Astrocyte (in vitro differentiated cells and primary cell): ENCODE measurements around the gene UBR3. TPM values are rescaled to one million over a fixed set of nuclear protein-coding genes. Genes with fewer than 3 reads are reported as not detected.
"Not testable (repeated sequence)": the region's sequence is repeated elsewhere in the genome, so short reads cannot be mapped to it uniquely, and the experiment has no call there.

Experiments
- DNase-seq: peaks from one replicate; pipeline ENCODE4 v3.0.0-alpha.2; 2010; ENCODE audit warnings: low read depth
- FAIRE-seq: peaks from 2 replicates; lab custom pipeline; 2011; peaks lifted over from hg19 to GRCh38; lab: Jason Lieb, UNC
- H2AFZ ChIP-seq: 2 replicates; pipeline ENCODE4 v1.6.0; 2012; ENCODE audit warnings: low read depth, low read length, inconsistent platforms
- H3K27ac ChIP-seq: 2 replicates; pipeline ENCODE4 v1.5.1; 2011; ENCODE audit warnings: low read depth, low read length, inconsistent platforms
- H3K27me3 ChIP-seq: 2 replicates; pipeline ENCODE4 v1.6.0; 2011; ENCODE audit warnings: low read length, inconsistent platforms; ENCODE audit not compliant: insufficient read depth
- H3K36me3 ChIP-seq: 2 replicates; pipeline ENCODE4 v1.5.1; 2011; ENCODE audit warnings: low read length, inconsistent platforms; ENCODE audit not compliant: insufficient read depth
- H3K4me1 ChIP-seq: 2 replicates; pipeline ENCODE4 v1.5.1; 2011; ENCODE audit warnings: low read length, inconsistent platforms; ENCODE audit not compliant: insufficient read depth
- H3K4me2 ChIP-seq: 2 replicates; pipeline ENCODE4 v1.6.0; 2012; ENCODE audit warnings: low read length, inconsistent platforms
- H3K4me3 ChIP-seq: 2 replicates; pipeline ENCODE4 v1.5.1; 2011; ENCODE audit warnings: low read depth, mild to moderate bottlenecking, low read length, inconsistent platforms; ENCODE audit not compliant: insufficient read depth
- H3K79me2 ChIP-seq: 2 replicates; pipeline ENCODE4 v1.6.0; 2012; ENCODE audit warnings: mild to moderate bottlenecking, low read length, inconsistent platforms; ENCODE audit not compliant: insufficient read depth
- H3K9ac ChIP-seq: 2 replicates; pipeline ENCODE4 v1.6.0; 2012; ENCODE audit warnings: mild to moderate bottlenecking, low read length, inconsistent platforms
- H3K9me3 ChIP-seq: 2 replicates; pipeline ENCODE4 v1.5.1; 2012; ENCODE audit warnings: low read depth, mild to moderate bottlenecking, low read length, inconsistent platforms; ENCODE audit not compliant: insufficient read depth
- H4K20me1 ChIP-seq: 2 replicates; pipeline ENCODE4 v1.6.0; 2012; ENCODE audit warnings: low read length, inconsistent platforms; ENCODE audit not compliant: insufficient read depth
- H3K27ac Mint-ChIP-seq: one replicate; pipeline ENCODE4 v1.8.0; 2021; ENCODE audit warnings: mild to moderate bottlenecking, mixed read lengths; ENCODE audit not compliant: unreplicated experiment
- H3K27me3 Mint-ChIP-seq: one replicate; pipeline ENCODE4 v1.8.0; 2021; ENCODE audit warnings: low read depth, mixed read lengths; ENCODE audit not compliant: unreplicated experiment
- H3K36me3 Mint-ChIP-seq: one replicate; pipeline ENCODE4 v1.8.0; 2021; ENCODE audit warnings: low read depth, mixed read lengths; ENCODE audit not compliant: unreplicated experiment
- H3K4me1 Mint-ChIP-seq: one replicate; pipeline ENCODE4 v1.8.0; 2021; ENCODE audit warnings: low read depth, mixed read lengths; ENCODE audit not compliant: unreplicated experiment
- H3K4me3 Mint-ChIP-seq: one replicate; pipeline ENCODE4 v1.8.0; 2021; ENCODE audit warnings: mild to moderate bottlenecking, moderate library complexity, mixed read lengths; ENCODE audit not compliant: unreplicated experiment
- H3K9me3 Mint-ChIP-seq: one replicate; pipeline ENCODE4 v1.8.0; 2021; ENCODE audit warnings: mild to moderate bottlenecking, mixed read lengths; ENCODE audit not compliant: unreplicated experiment
- CTCF ChIP-seq: IDR thresholded peaks from 2 replicates; pipeline ENCODE4 v1.5.1; 2011; ENCODE audit warnings: low read depth, mild to moderate bottlenecking, inconsistent platforms, low read length, moderate library complexity; ENCODE audit not compliant: insufficient read depth
- EZH2 ChIP-seq: IDR thresholded peaks from 2 replicates; pipeline ENCODE4 v1.6.1; 2012; ENCODE audit warnings: mild to moderate bottlenecking, low read length, inconsistent platforms; ENCODE audit not compliant: insufficient read depth
- total RNA-seq: library from RNA; stranded (reverse); gene quantifications from 2 replicates; pipeline ENCODE4 v1.2.1, GENCODE V29; 2021

UBR3 gene
- total RNA-seq, 1 donor from 2014 or later: 18.7 TPM

GRCh38 chr2:169853041-169853668 lies 25.9 kb downstream of the UBR3 start:
- H3K36me3 ChIP-seq: no peaks in the 10 kb centered on the region
- no peak overlapping the region for H3K27ac Mint-ChIP-seq
- H3K4me1 ChIP-seq: no peaks in the 10 kb centered on the region
- no peak overlapping the region for H3K4me2 ChIP-seq
- no peak for DNase-seq
- H3K9me3 ChIP-seq: no peaks in the 10 kb centered on the region
- H2AFZ ChIP-seq: no peak overlapping the region
- no peak for TF ChIP-seq EZH2
- TF ChIP-seq CTCF: no peak
- no peaks in the 10 kb centered on the region for H3K9me3 Mint-ChIP-seq
- no peaks in the 10 kb centered on the region for H3K4me1 Mint-ChIP-seq
- no peak overlapping the region for H3K4me3 Mint-ChIP-seq
- no peaks in the 10 kb centered on the region for H3K27me3 ChIP-seq
- no peak for FAIRE-seq
- H3K36me3 Mint-ChIP-seq: peaks cover 10% of the 10 kb centered on the region
- H4K20me1 ChIP-seq: peaks cover 20% of the 10 kb centered on the region
- H3K9ac ChIP-seq: no peak overlapping the region
- peaks cover 60% of the 10 kb centered on the region for H3K79me2 ChIP-seq
- no peaks in the 10 kb centered on the region for H3K27me3 Mint-ChIP-seq
- H3K4me3 ChIP-seq: no peak overlapping the region
- no peak overlapping the region for H3K27ac ChIP-seq

GRCh38 chr2:169855281-169856258 lies 28.3 kb downstream of the UBR3 start:
- DNase-seq, FAIRE-seq: not testable (repeated sequence)
- peaks cover 60% of the 10 kb centered on the region for H3K79me2 ChIP-seq

GRCh38 chr2:169859423-169859822 lies 32.2 kb downstream of the UBR3 start:
- Histone ChIP-seq H3K79me2 (peaks cover 74% of the 10 kb centered on the region), H3K9ac (no peak overlapping the region), H3K4me1 (no peaks in the 10 kb centered on the region), H3K27me3 (no peaks in the 10 kb centered on the region), H3K27ac (no peak overlapping the region), H3K4me3 (no peak overlapping the region), H3K9me3 (no peaks in the 10 kb centered on the region), H3K4me2 (no peak overlapping the region), H2AFZ (no peak overlapping the region), H4K20me1 (peaks cover 36% of the 10 kb centered on the region), H3K36me3 (no peaks in the 10 kb centered on the region)
- no peaks in the 10 kb centered on the region for H3K4me1 Mint-ChIP-seq
- peaks cover 3% of the 10 kb centered on the region for H3K9me3 Mint-ChIP-seq
- peaks cover 3% of the 10 kb centered on the region for H3K36me3 Mint-ChIP-seq
- H3K27ac Mint-ChIP-seq: no peak overlapping the region
- H3K27me3 Mint-ChIP-seq: no peaks in the 10 kb centered on the region
- DNase-seq (no peak), FAIRE-seq (no peak)
- H3K4me3 Mint-ChIP-seq: no peak overlapping the region
- no peak for TF ChIP-seq CTCF
- no peak for TF ChIP-seq EZH2

More at GRCh38 chr2:169855281-169856258, 28.3 kb downstream of the UBR3 start:
- not testable (repeated sequence) for H3K9ac ChIP-seq, H3K4me2 ChIP-seq, H3K36me3 Mint-ChIP-seq, H3K27ac Mint-ChIP-seq, H3K27me3 ChIP-seq, H3K27me3 Mint-ChIP-seq, H3K9me3 Mint-ChIP-seq, H3K4me1 ChIP-seq, H3K9me3 ChIP-seq, H3K27ac ChIP-seq, H3K4me1 Mint-ChIP-seq, H2AFZ ChIP-seq, H3K4me3 Mint-ChIP-seq, H3K36me3 ChIP-seq, H3K4me3 ChIP-seq
- H4K20me1 ChIP-seq: peaks cover 32% of the 10 kb centered on the region
